ENCODE results near the gene DSE. TPM values are rescaled to one million over a fixed set of nuclear protein-coding genes. Genes with fewer than 3 reads are reported as not detected.

The DSE gene
- total RNA-seq, 1 donor = 93.3 TPM

DNA sequence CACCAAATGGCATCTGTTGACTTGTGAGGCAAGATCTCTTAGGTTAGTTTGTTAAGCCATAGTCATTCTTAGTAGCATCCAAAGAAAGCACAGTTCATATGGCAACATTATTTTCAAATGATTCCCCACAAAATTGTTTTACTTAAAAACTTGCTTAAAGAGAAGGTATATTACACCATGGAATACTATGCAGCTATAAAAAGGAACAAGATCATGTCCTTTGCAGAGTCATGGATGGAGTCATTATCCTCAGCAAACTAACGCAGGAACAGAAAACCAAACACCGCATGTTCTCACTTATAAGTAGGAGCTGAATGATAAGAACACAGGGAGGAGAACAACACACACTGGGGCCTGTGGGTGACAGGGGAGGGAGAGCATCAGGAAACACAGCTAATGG, 10.9 kb upstream of the DSE start:
- no peak for DNase-seq (ENCODE audit: low read depth)
- TF ChIP-seq, protein P1, sequence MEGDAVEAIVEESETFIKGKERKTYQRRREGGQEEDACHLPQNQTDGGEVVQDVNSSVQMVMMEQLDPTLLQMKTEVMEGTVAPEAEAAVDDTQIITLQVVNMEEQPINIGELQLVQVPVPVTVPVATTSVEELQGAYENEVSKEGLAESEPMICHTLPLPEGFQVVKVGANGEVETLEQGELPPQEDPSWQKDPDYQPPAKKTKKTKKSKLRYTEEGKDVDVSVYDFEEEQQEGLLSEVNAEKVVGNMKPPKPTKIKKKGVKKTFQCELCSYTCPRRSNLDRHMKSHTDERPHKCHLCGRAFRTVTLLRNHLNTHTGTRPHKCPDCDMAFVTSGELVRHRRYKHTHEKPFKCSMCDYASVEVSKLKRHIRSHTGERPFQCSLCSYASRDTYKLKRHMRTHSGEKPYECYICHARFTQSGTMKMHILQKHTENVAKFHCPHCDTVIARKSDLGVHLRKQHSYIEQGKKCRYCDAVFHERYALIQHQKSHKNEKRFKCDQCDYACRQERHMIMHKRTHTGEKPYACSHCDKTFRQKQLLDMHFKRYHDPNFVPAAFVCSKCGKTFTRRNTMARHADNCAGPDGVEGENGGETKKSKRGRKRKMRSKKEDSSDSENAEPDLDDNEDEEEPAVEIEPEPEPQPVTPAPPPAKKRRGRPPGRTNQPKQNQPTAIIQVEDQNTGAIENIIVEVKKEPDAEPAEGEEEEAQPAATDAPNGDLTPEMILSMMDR (IDR thresholded peaks at IDR 0.05; ENCODE audit: insufficient read depth, low read depth, low read length) = no peak
- no peak overlapping the region for H3K4me3 ChIP-seq (ENCODE audit: low read depth, low read length)

DNA sequence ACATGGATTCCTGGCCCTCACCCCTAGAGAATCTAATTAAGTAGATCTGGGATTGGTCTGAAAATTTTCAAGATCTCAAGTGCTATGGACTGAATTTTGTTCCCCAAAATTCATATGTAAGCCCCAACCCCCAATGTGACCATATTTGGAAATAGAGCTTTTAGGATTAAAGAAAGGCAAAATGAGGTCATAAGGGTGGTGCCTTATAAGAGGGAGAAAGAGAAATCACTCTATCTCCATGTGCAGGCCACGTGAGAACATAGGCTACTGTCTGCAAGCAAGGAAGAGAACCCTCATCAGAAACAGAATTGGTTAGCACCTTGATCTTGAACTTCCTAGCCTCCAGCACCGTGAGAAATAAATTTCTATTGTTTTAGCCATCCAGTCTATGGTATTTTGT, 8.5 kb upstream of the DSE start:
- no peak for DNase-seq (ENCODE audit: low read depth)
- TF ChIP-seq, protein P1 (IDR thresholded peaks at IDR 0.05; ENCODE audit: insufficient read depth, low read depth, low read length) = no peak
- no peak overlapping the region for H3K4me3 ChIP-seq (ENCODE audit: low read depth, low read length)

DNA sequence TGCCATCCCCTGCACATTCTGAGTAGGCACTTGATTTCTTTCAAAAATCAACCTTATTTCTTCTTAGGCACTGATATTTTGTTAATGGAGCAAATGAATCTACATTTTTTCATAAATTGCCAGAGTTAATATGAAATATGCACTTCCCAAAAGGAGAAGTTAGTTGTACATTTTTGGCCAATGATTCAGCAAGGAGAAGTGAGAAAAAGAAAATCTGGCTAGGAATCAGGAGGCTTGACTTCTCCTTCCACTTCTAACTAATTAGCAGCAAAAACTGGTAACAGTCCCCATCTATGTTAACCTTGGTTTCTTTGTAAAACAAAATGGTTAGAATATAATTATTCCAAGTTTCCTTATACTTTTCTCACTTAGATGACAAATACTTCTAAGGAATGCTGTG, 7.0 kb upstream of the DSE start:
- TF ChIP-seq, protein P1 (IDR thresholded peaks at IDR 0.05; ENCODE audit: insufficient read depth, low read depth, low read length) = no peak
- H3K4me3 ChIP-seq (ENCODE audit: low read depth, low read length) = no peak overlapping the region
- DNase-seq (ENCODE audit: low read depth) = peak; percentile 33

DNA sequence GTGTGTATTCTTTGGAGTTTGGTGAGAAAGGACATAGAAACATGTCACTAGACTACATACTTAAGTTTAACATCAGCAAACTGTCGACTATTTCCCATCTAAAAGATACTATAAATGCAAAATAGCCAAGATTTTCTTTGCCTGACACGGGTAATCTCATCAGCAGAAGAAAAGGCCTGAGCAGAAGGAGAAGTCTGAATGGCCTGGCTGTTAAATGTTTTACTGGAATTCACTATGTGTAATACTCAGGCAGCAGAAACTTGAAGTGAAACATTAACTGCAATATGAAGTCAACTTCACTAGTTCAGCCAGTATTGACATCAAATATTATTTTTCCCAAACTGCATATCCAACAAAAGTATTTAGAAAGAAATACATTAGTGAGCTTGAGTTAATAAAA, 6.4 kb upstream of the DSE start:
- TF ChIP-seq, protein P1 (IDR thresholded peaks at IDR 0.05; ENCODE audit: insufficient read depth, low read depth, low read length) = no peak
- no peak for DNase-seq (ENCODE audit: low read depth)
- H3K4me3 ChIP-seq (ENCODE audit: low read depth, low read length) = no peak overlapping the region

DNA sequence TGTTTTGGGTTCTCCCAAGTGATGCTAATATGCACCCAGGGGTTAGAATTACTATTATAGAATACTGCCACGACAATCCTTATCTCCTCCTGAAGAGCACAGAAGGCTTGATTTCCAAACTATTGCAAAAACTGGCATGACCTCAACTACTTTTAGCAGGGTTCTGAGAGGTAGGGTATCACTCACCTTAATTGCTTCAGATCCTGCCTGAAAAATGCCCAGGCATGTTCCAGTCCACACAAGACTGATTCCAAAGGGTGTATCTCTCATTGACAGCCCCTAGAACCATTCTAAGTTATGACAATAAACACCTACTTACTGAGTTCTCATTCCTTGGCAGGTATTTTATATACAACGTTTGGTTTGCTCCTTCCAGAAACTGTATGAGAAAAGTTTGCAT, 5.0 kb upstream of the DSE start:
- TF ChIP-seq, protein P1 (IDR thresholded peaks at IDR 0.05; ENCODE audit: insufficient read depth, low read depth, low read length) = no peak

DNA sequence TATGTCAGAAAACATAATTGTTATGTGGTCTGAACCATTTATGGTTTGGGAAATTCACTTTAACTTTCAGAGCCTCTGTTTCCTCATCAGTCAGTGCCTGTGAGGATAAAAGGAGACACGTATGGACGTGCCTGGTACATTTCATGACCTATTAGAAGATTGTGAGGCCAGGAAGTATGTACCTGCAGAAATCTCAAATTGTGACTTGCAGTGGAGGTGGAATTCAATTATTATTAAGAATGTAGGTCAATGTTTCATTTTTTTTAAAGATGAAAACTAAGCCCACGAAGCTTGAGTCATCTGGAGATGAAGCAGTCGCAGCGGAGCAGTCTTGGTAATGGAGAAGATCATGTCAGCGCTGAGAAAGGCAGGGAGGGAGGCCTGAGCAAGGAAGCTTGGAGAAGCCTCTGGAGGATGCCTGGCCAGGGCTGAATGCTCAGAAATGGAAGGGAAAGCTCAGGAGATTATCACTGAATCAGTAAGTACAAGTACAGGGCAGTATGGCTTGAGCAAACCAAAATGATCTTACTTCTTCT, 3.9 kb upstream of the DSE start:
- DNase-seq (ENCODE audit: low read depth) = no peak
- TF ChIP-seq, protein P1 (IDR thresholded peaks at IDR 0.05; ENCODE audit: insufficient read depth, low read depth, low read length) = no peak
- H3K4me3 ChIP-seq (ENCODE audit: low read depth, low read length) = no peak overlapping the region

More for the DNA sequence above, 5.0 kb upstream of the DSE start:
- DNase-seq (ENCODE audit: low read depth) = no peak
- no peak overlapping the region for H3K4me3 ChIP-seq (ENCODE audit: low read depth, low read length)

DNA sequence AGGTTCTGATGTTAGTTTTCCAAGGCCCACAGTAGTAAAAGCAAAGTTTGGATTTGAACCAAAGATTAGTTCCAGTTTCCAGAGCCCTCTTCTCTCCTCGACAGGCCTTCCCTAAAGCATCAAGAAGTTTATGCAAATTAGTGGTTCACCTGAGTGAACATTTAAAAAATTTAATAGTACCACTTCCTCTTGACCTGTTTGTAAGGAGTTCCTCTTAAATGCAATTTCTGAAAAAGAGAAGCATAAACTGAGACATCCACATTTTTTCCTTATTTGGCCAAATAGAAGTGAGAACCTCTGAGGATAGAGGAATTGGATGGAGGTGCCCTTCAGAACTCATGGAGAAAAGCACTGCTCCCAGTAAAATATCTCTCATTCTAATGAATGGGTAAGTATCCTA, 1.2 kb upstream of the DSE start:
- no peak for DNase-seq (ENCODE audit: low read depth)
- TF ChIP-seq, protein P1 (IDR thresholded peaks at IDR 0.05; ENCODE audit: insufficient read depth, low read depth, low read length) = no peak
- H3K4me3 ChIP-seq (ENCODE audit: low read depth, low read length) = peak overlapping the region; percentile 86

Measured in fibroblast of villous mesenchyme (primary cell).